K562 (cell line): ENCODE measurements around the gene DRC1. TPM values are rescaled to one million over a fixed set of nuclear protein-coding genes. Genes with fewer than 3 reads are reported as not detected.
A peak's percentile ranks its signal among the peaks of the same experiment; 100 is the strongest.

Experiments
- BRCA1 ChIP-seq, 2 experiments: fragments of 450-650 bp in 1 of 2; sonication (generic) in 1 of 2; formaldehyde crosslinking in 1 of 2; IDR thresholded peaks; 2 replicates each; pipeline versions ENCODE4 v1.5.0 to v1.6.1; 2017 to 2020; ENCODE audit warnings: mild to moderate bottlenecking in 1 of 2, missing genetic modification reagents in 1 of 2
- C11orf30 ChIP-seq: fragments of 450-650 bp; IDR thresholded peaks from 2 replicates; pipeline ENCODE4 v1.6.1; 2016; ENCODE audit warnings: low read depth, mild to moderate bottlenecking
- DPF2 ChIP-seq: fragments of 450-650 bp; IDR thresholded peaks from 2 replicates; pipeline ENCODE4 v1.6.1; 2016
- E2F5 ChIP-seq: sonication (generic); formaldehyde crosslinking; IDR thresholded peaks from 2 replicates; pipeline ENCODE4 v1.8.0; 2022; ENCODE audit warnings: mild to moderate bottlenecking, missing genetic modification reagents
- FOSL1 ChIP-seq: fragments of 200-800 bp; sonication (Bioruptor generic); conservative IDR thresholded peaks from 2 replicates; pipeline ENCODE4 v1.6.1; 2016; ENCODE audit warnings: missing genetic modification characterization, missing compliant biosample characterization
- PKNOX1 ChIP-seq: fragments of 450-650 bp; IDR thresholded peaks from 2 replicates; pipeline ENCODE4 v1.6.1; 2016
- SREBF1 ChIP-seq: fragments of 150-350 bp; IDR thresholded peaks from 2 replicates; pipeline ENCODE4 v1.6.1; 2014; ENCODE audit warnings: antibody characterized with exemption, low read depth, low read length, borderline replicate concordance
- ZBTB2 ChIP-seq: fragments of 450-650 bp; IDR thresholded peaks from 2 replicates; pipeline ENCODE4 v1.6.1; 2016; ENCODE audit warnings: antibody characterized with exemption
- ZBTB26 ChIP-seq: fragments of 450-650 bp; formaldehyde crosslinking; IDR thresholded peaks from 2 replicates; pipeline ENCODE4 v1.4.0; 2022; ENCODE audit warnings: missing genetic modification characterization
- ZBTB43 ChIP-seq: sonication (generic); formaldehyde crosslinking; IDR thresholded peaks from 2 replicates; pipeline ENCODE4 v1.8.0; 2023; ENCODE audit warnings: mild to moderate bottlenecking, missing genetic modification reagents
- ZNF407 ChIP-seq: fragments of 450-650 bp; IDR thresholded peaks from 2 replicates; pipeline ENCODE4 v1.6.1; 2016; ENCODE audit warnings: low read depth
- ZNF41 ChIP-seq: fragments of 250-450 bp; sonication (Bioruptor Pico); conservative IDR thresholded peaks from 2 replicates; pipeline ENCODE4 v1.4.0; 2020; ENCODE audit warnings: mild to moderate bottlenecking
- polyA plus RNA-seq, 8 experiments: library from polyadenylated mRNA; depleted of rRNA in 4 of 8; stranded (reverse) in 5 of 8; unstranded in 3 of 8; fragments of >200 nt; fragmentation: Nextera tagmentation in 2 of 8; fragmentation: Illumina TruSeq in 1 of 8; extraction: Ambion mirVana in 2 of 8; extraction: Trizol in 1 of 8; gene quantifications; 2 replicates each; pipeline versions ENCODE4 v1.2.1 to v1.2.3, GENCODE V29; 2011 to 2014; ENCODE audit warnings: inconsistent platforms in 1 of 8, missing spikeins in 1 of 8
- total RNA-seq, 7 experiments: library from RNA; depleted of rRNA in 6 of 7; stranded (reverse); fragments of >200 nt in 6 of 7; fragmentation: Illumina TruSeq in 2 of 7; extraction: Trizol in 2 of 7; gene quantifications; 2 replicates each; pipeline versions ENCODE4 v1.2.1 to v1.2.3, GENCODE V29; 2011 to 2021; ENCODE audit warnings: low replicate concordance in 1 of 7

The DRC1 gene
- total and polyA plus RNA-seq, 9 of the 15 experiments (the other 6 are each of a cell fraction or from before 2014, with no cell fraction given) = 0.07 to 0.10 TPM; not detected in 7

- TF ChIP-seq ZNF407 (no peak), ZBTB43 (CRISPR knock-in tag) (no peak), ZNF41 (no peak), C11orf30 (peak; percentile 62), BRCA1 (IDR thresholded peaks at IDR 0.05) (no peak), BRCA1 (CRISPR knock-in tag; IDR thresholded peaks at IDR 0.05) (no peak), DPF2 (peak; percentile 58; the same call in 1 of the 2 replicates), PKNOX1 (peak; percentile 58), SREBF1 (no peak), ZBTB2 (no peak; the same call in 1 of the 2 replicates), FOSL1 (peak; percentile 69), ZBTB26 (CRISPR knock-in tag) (no peak), E2F5 (CRISPR knock-in tag) (no peak)
Observed at GRCh38 chr2:26352892-26353291, 48.8 kb upstream of the DRC1 start (continued).
